ENCODE measurements around the gene CFAP141. TPM values are rescaled to one million over a fixed set of nuclear protein-coding genes. Genes with fewer than 3 reads are reported as not detected.

The CFAP141 gene
- total RNA-seq, 1 experiment from 2014 or later, result not detected

DNA sequence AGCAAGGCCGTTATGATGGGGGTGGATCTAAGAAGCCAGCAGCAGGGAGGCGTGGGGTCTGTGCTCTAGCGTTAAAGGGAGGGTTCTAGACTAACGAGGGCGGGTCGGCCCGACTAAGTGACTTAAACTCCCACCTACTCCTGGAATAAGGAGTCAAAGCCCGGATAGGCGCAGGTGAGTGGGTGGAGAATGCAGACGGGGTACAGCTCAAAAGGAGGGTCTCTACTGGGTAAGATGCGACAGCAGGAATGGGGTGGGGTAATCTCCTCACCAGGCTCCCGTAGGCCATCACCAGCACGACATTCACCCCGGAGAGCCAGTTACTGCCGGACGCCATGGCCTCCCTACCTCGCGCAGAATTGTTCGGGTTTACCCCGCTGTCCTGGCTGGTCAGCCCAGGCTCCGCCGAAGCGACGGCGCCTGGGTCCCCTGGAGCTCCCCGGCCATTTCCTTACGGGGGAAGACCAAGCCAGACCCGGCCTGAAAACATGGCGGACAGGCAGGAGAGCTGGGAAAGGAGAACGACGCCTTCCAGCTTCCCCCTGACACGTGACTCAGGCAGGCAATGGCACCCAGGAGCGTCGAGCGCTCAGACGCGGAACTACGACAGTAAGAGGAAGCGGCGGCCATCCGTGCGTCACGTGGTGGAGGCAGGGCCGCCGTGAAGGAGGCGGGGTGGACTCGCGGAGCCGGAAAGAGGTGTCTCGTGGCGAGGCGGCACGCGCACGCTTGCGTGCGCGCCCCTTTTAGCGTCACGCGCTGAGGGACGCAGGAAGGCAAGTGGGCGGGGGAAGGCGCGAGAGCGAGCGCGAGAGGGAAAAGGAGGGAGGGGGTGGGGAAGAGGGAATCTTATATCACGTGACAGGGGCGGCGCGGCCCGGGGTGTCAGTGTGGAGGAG lies 14.2 kb upstream of the CFAP141 start, which contains the start of gene UBAP2L:
Gene UBAP2L (plus strand): TSS at position 885 of the 899 bp plus-strand sequence. CDS start 4,169 bp downstream, outside the sequence.
- CTCF ChIA-PET, result interaction anchor here (0.7 to 3.6 kb wide), 6 partner anchors 21 to 314 kb away, joined by 3 to 20 read pairs (median 4); no protein-coding TSS in a partner anchor
- Mint-ChIP-seq H3K4me3 (peak within 1 kb of the TSS; percentile 98), H3K27ac (peak within 1 kb of the TSS; percentile 100), H3K36me3 (peaks cover 48% of the 10 kb centered on the region), H3K27me3 (ENCODE audit: low read depth) (no peaks in the 10 kb centered on the region), H3K9me3 (no peaks in the 10 kb centered on the region), H3K4me1 (peaks cover 44% of the 10 kb centered on the region)
- ATAC-seq (peak; percentile 91), DNase-seq (ENCODE audit: low spot score) (peak; percentile 99)
- POLR2A ChIA-PET, result interaction anchor here (0.6 to 1.8 kb wide), 6 partner anchors 16 to 1764 kb away, joined by 3 to 8 read pairs (median 3); partner anchors contain the start of gene RPS27
- TF ChIP-seq, protein P1, sequence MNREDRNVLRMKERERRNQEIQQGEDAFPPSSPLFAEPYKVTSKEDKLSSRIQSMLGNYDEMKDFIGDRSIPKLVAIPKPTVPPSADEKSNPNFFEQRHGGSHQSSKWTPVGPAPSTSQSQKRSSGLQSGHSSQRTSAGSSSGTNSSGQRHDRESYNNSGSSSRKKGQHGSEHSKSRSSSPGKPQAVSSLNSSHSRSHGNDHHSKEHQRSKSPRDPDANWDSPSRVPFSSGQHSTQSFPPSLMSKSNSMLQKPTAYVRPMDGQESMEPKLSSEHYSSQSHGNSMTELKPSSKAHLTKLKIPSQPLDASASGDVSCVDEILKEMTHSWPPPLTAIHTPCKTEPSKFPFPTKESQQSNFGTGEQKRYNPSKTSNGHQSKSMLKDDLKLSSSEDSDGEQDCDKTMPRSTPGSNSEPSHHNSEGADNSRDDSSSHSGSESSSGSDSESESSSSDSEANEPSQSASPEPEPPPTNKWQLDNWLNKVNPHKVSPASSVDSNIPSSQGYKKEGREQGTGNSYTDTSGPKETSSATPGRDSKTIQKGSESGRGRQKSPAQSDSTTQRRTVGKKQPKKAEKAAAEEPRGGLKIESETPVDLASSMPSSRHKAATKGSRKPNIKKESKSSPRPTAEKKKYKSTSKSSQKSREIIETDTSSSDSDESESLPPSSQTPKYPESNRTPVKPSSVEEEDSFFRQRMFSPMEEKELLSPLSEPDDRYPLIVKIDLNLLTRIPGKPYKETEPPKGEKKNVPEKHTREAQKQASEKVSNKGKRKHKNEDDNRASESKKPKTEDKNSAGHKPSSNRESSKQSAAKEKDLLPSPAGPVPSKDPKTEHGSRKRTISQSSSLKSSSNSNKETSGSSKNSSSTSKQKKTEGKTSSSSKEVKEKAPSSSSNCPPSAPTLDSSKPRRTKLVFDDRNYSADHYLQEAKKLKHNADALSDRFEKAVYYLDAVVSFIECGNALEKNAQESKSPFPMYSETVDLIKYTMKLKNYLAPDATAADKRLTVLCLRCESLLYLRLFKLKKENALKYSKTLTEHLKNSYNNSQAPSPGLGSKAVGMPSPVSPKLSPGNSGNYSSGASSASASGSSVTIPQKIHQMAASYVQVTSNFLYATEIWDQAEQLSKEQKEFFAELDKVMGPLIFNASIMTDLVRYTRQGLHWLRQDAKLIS (CRISPR knock-in tag; IDR thresholded peaks at IDR 0.05; ENCODE audit: borderline replicate concordance), result peak; percentile 89; the same call in 1 of the 2 replicates
- TF ChIP-seq MYBL2 (CRISPR knock-in tag; IDR thresholded peaks at IDR 0.05) (no peak; the same call in 1 of the 2 replicates), RELA (CRISPR knock-in tag; IDR thresholded peaks at IDR 0.05; ENCODE audit: borderline replicate concordance) (peak; percentile 58; the same call in 1 of the 2 replicates), SMAD4 (CRISPR knock-in tag; IDR thresholded peaks at IDR 0.05) (no peak), NFATC4 (CRISPR knock-in tag; IDR thresholded peaks at IDR 0.05) (no peak), TP53 (CRISPR knock-in tag; IDR thresholded peaks at IDR 0.05) (peak; percentile 71), GABPB1 (CRISPR knock-in tag; IDR thresholded peaks at IDR 0.05) (peak; percentile 72), ZNF423 (CRISPR knock-in tag; IDR thresholded peaks at IDR 0.05) (no peak), CREB1 (CRISPR knock-in tag; IDR thresholded peaks at IDR 0.05) (peak; percentile 79; the same call in 1 of the 2 replicates)
- TF ChIP-seq, protein P2, sequence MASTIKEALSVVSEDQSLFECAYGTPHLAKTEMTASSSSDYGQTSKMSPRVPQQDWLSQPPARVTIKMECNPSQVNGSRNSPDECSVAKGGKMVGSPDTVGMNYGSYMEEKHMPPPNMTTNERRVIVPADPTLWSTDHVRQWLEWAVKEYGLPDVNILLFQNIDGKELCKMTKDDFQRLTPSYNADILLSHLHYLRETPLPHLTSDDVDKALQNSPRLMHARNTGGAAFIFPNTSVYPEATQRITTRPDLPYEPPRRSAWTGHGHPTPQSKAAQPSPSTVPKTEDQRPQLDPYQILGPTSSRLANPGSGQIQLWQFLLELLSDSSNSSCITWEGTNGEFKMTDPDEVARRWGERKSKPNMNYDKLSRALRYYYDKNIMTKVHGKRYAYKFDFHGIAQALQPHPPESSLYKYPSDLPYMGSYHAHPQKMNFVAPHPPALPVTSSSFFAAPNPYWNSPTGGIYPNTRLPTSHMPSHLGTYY (CRISPR knock-in tag; IDR thresholded peaks at IDR 0.05), result no peak
- TF ChIP-seq, protein P3, sequence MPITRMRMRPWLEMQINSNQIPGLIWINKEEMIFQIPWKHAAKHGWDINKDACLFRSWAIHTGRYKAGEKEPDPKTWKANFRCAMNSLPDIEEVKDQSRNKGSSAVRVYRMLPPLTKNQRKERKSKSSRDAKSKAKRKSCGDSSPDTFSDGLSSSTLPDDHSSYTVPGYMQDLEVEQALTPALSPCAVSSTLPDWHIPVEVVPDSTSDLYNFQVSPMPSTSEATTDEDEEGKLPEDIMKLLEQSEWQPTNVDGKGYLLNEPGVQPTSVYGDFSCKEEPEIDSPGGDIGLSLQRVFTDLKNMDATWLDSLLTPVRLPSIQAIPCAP (CRISPR knock-in tag; IDR thresholded peaks at IDR 0.05), result 0 out of 2 replicates have a peak, but pooled peaks have one; percentile 62
- TF ChIP-seq, protein P4, sequence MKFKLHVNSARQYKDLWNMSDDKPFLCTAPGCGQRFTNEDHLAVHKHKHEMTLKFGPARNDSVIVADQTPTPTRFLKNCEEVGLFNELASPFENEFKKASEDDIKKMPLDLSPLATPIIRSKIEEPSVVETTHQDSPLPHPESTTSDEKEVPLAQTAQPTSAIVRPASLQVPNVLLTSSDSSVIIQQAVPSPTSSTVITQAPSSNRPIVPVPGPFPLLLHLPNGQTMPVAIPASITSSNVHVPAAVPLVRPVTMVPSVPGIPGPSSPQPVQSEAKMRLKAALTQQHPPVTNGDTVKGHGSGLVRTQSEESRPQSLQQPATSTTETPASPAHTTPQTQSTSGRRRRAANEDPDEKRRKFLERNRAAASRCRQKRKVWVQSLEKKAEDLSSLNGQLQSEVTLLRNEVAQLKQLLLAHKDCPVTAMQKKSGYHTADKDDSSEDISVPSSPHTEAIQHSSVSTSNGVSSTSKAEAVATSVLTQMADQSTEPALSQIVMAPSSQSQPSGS (CRISPR knock-in tag; IDR thresholded peaks at IDR 0.05; ENCODE audit: borderline replicate concordance, low read depth), result no peak
- TF ChIP-seq, protein P5, sequence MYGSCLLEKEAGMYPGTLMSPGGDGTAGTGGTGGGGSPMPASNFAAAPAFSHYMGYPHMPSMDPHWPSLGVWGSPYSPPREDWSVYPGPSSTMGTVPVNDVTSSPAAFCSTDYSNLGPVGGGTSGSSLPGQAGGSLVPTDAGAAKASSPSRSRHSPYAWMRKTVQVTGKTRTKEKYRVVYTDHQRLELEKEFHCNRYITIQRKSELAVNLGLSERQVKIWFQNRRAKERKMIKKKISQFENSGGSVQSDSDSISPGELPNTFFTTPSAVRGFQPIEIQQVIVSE (CRISPR knock-in tag; IDR thresholded peaks at IDR 0.05; ENCODE audit: borderline replicate concordance), result no peak
- TF ChIP-seq, protein P6, sequence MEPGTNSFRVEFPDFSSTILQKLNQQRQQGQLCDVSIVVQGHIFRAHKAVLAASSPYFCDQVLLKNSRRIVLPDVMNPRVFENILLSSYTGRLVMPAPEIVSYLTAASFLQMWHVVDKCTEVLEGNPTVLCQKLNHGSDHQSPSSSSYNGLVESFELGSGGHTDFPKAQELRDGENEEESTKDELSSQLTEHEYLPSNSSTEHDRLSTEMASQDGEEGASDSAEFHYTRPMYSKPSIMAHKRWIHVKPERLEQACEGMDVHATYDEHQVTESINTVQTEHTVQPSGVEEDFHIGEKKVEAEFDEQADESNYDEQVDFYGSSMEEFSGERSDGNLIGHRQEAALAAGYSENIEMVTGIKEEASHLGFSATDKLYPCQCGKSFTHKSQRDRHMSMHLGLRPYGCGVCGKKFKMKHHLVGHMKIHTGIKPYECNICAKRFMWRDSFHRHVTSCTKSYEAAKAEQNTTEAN (CRISPR knock-in tag; IDR thresholded peaks at IDR 0.05), result 0 out of 2 replicates have a peak, but pooled peaks have one; percentile 39
- TF ChIP-seq, protein P7, sequence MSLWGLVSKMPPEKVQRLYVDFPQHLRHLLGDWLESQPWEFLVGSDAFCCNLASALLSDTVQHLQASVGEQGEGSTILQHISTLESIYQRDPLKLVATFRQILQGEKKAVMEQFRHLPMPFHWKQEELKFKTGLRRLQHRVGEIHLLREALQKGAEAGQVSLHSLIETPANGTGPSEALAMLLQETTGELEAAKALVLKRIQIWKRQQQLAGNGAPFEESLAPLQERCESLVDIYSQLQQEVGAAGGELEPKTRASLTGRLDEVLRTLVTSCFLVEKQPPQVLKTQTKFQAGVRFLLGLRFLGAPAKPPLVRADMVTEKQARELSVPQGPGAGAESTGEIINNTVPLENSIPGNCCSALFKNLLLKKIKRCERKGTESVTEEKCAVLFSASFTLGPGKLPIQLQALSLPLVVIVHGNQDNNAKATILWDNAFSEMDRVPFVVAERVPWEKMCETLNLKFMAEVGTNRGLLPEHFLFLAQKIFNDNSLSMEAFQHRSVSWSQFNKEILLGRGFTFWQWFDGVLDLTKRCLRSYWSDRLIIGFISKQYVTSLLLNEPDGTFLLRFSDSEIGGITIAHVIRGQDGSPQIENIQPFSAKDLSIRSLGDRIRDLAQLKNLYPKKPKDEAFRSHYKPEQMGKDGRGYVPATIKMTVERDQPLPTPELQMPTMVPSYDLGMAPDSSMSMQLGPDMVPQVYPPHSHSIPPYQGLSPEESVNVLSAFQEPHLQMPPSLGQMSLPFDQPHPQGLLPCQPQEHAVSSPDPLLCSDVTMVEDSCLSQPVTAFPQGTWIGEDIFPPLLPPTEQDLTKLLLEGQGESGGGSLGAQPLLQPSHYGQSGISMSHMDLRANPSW (CRISPR knock-in tag; conservative IDR thresholded peaks at IDR 0.05; ENCODE audit: low read depth), result no peak
- TF ChIP-seq, protein P8, sequence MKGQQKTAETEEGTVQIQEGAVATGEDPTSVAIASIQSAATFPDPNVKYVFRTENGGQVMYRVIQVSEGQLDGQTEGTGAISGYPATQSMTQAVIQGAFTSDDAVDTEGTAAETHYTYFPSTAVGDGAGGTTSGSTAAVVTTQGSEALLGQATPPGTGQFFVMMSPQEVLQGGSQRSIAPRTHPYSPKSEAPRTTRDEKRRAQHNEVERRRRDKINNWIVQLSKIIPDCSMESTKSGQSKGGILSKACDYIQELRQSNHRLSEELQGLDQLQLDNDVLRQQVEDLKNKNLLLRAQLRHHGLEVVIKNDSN (CRISPR knock-in tag; IDR thresholded peaks at IDR 0.05), result peak; percentile 99
- TF ChIP-seq, protein P9, sequence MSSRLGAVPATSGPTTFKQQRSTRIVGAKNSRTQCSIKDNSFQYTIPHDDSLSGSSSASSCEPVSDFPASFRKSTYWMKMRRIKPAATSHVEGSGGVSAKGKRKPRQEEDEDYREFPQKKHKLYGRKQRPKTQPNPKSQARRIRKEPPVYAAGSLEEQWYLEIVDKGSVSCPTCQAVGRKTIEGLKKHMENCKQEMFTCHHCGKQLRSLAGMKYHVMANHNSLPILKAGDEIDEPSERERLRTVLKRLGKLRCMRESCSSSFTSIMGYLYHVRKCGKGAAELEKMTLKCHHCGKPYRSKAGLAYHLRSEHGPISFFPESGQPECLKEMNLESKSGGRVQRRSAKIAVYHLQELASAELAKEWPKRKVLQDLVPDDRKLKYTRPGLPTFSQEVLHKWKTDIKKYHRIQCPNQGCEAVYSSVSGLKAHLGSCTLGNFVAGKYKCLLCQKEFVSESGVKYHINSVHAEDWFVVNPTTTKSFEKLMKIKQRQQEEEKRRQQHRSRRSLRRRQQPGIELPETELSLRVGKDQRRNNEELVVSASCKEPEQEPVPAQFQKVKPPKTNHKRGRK (CRISPR knock-in tag; IDR thresholded peaks at IDR 0.05; ENCODE audit: borderline replicate concordance), result no peak

All from WTC11 (cell line).